ENCODE results near the gene PRIMA1.

GRCh38 chr14:93747560-93747959, 40.7 kb downstream of the PRIMA1 start:
- TF ChIP-seq GABPA (IDR thresholded peaks at IDR 0.05; ENCODE audit: low read depth) (no peak), CTCF (IDR thresholded peaks at IDR 0.05 in 2 of 3, conservative IDR thresholded peaks at IDR 0.05 in 1 of 3; ENCODE audit: control insufficient read depth in 2 of 3, extremely low read depth in 1 of 3, insufficient read depth in 1 of 3, low read depth in 3 of 3, low read length in 3 of 3) (no peak), TCF12 (IDR thresholded peaks at IDR 0.05; ENCODE audit: low read depth, low read length) (no peak), RFX5 (IDR thresholded peaks at IDR 0.05; ENCODE audit: low read depth, low read length) (no peak), EGR1 (IDR thresholded peaks at IDR 0.05; ENCODE audit: borderline replicate concordance in 1 of 2, low read depth in 2 of 2, low read length in 2 of 2) (no peak), NFIC (IDR thresholded peaks at IDR 0.05; ENCODE audit: low read depth, low read length) (no peak), TCF7 (IDR thresholded peaks at IDR 0.05; ENCODE audit: borderline replicate concordance) (no peak), BCL3 (IDR thresholded peaks at IDR 0.05; ENCODE audit: borderline replicate concordance, insufficient read depth, low read depth, low read length, poor library complexity, severe bottlenecking) (no peak), YY1 (IDR thresholded peaks at IDR 0.05; ENCODE audit: low read depth, low read length) (no peak)
- TF ChIP-seq, protein P1, sequence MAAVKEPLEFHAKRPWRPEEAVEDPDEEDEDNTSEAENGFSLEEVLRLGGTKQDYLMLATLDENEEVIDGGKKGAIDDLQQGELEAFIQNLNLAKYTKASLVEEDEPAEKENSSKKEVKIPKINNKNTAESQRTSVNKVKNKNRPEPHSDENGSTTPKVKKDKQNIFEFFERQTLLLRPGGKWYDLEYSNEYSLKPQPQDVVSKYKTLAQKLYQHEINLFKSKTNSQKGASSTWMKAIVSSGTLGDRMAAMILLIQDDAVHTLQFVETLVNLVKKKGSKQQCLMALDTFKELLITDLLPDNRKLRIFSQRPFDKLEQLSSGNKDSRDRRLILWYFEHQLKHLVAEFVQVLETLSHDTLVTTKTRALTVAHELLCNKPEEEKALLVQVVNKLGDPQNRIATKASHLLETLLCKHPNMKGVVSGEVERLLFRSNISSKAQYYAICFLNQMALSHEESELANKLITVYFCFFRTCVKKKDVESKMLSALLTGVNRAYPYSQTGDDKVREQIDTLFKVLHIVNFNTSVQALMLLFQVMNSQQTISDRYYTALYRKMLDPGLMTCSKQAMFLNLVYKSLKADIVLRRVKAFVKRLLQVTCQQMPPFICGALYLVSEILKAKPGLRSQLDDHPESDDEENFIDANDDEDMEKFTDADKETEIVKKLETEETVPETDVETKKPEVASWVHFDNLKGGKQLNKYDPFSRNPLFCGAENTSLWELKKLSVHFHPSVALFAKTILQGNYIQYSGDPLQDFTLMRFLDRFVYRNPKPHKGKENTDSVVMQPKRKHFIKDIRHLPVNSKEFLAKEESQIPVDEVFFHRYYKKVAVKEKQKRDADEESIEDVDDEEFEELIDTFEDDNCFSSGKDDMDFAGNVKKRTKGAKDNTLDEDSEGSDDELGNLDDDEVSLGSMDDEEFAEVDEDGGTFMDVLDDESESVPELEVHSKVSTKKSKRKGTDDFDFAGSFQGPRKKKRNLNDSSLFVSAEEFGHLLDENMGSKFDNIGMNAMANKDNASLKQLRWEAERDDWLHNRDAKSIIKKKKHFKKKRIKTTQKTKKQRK (IDR thresholded peaks at IDR 0.05; ENCODE audit: low read depth, low read length) = no peak
- TF ChIP-seq, protein P2, sequence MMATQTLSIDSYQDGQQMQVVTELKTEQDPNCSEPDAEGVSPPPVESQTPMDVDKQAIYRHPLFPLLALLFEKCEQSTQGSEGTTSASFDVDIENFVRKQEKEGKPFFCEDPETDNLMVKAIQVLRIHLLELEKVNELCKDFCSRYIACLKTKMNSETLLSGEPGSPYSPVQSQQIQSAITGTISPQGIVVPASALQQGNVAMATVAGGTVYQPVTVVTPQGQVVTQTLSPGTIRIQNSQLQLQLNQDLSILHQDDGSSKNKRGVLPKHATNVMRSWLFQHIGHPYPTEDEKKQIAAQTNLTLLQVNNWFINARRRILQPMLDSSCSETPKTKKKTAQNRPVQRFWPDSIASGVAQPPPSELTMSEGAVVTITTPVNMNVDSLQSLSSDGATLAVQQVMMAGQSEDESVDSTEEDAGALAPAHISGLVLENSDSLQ (IDR thresholded peaks at IDR 0.05) = no peak
- TF ChIP-seq, protein P3, sequence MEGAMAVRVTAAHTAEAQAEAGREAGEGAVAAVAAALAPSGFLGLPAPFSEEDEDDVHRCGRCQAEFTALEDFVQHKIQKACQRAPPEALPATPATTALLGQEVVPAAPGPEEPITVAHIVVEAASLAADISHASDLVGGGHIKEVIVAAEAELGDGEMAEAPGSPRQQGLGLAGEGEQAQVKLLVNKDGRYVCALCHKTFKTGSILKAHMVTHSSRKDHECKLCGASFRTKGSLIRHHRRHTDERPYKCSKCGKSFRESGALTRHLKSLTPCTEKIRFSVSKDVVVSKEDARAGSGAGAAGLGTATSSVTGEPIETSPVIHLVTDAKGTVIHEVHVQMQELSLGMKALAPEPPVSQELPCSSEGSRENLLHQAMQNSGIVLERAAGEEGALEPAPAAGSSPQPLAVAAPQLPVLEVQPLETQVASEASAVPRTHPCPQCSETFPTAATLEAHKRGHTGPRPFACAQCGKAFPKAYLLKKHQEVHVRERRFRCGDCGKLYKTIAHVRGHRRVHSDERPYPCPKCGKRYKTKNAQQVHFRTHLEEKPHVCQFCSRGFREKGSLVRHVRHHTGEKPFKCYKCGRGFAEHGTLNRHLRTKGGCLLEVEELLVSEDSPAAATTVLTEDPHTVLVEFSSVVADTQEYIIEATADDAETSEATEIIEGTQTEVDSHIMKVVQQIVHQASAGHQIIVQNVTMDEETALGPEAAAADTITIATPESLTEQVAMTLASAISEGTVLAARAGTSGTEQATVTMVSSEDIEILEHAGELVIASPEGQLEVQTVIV (IDR thresholded peaks at IDR 0.05; ENCODE audit: borderline replicate concordance, partially characterized antibody) = no peak

Measured in GM12878 (cell line).